H9 (cell line): ENCODE results near the gene STPG1. TPM values are rescaled to one million over a fixed set of nuclear protein-coding genes. Genes with fewer than 3 reads are reported as not detected.

ENCODE experiments used
- DNase-seq: peaks from one replicate; pipeline ENCODE4 v3.0.0-alpha.2; 2017
- H2AFZ ChIP-seq: one replicate; pipeline ENCODE4 v1.6.1; 2013; ENCODE audit warnings: mild to moderate bottlenecking, low read length, control low read depth, moderate library complexity
- H2AK5ac ChIP-seq: 2 replicates; pipeline ENCODE4 v1.6.1; 2013; ENCODE audit warnings: low read length, control low read depth, mixed read lengths; ENCODE audit not compliant: insufficient read length
- H2BK120ac ChIP-seq: one replicate; pipeline ENCODE4 v1.6.1; 2013; ENCODE audit warnings: low read depth, mild to moderate bottlenecking, low read length, control low read depth, inconsistent platforms; ENCODE audit not compliant: poor library complexity, severe bottlenecking
- H2BK12ac ChIP-seq: 2 replicates; pipeline ENCODE4 v1.6.1; 2013; ENCODE audit warnings: low read length, control low read depth, mixed read lengths, low read depth; ENCODE audit not compliant: insufficient read length
- H2BK15ac ChIP-seq: 2 replicates; pipeline ENCODE4 v1.6.1; 2013; ENCODE audit warnings: low read depth, low read length, control low read depth
- H2BK20ac ChIP-seq: one replicate; pipeline ENCODE4 v1.6.1; 2013; ENCODE audit warnings: low read depth, mild to moderate bottlenecking, low read length, control low read depth, inconsistent platforms; ENCODE audit not compliant: poor library complexity, severe bottlenecking
- H2BK5ac ChIP-seq: 2 replicates; pipeline ENCODE4 v1.6.1; 2013; ENCODE audit warnings: low read length, control low read depth, mixed read lengths; ENCODE audit not compliant: insufficient read length
- H3K14ac ChIP-seq: 2 replicates; pipeline ENCODE4 v1.6.1; 2013; ENCODE audit warnings: low read length, control low read depth; ENCODE audit not compliant: insufficient read depth
- H3K18ac ChIP-seq: 2 replicates; pipeline ENCODE4 v1.6.1; 2013; ENCODE audit warnings: low read depth, mild to moderate bottlenecking, mixed read lengths, low read length, control low read depth; ENCODE audit not compliant: insufficient read length
- H3K23ac ChIP-seq: 2 replicates; pipeline ENCODE4 v1.6.1; 2013; ENCODE audit warnings: low read length, control low read depth, mixed read lengths, low read depth; ENCODE audit not compliant: insufficient read length
- H3K23me2 ChIP-seq: 2 replicates; pipeline ENCODE4 v1.6.1; 2013; ENCODE audit warnings: low read depth, mild to moderate bottlenecking, mixed read lengths, low read length, control low read depth; ENCODE audit not compliant: insufficient read length, poor library complexity, severe bottlenecking
- H3K27ac ChIP-seq: 2 replicates; pipeline ENCODE4 v1.5.1; 2013; ENCODE audit warnings: low read length, control low read depth, mixed read lengths, low read depth; ENCODE audit not compliant: insufficient read length
- H3K27me3 ChIP-seq: 2 replicates; pipeline ENCODE4 v1.6.1; 2013; ENCODE audit warnings: low read length, control low read depth, inconsistent platforms; ENCODE audit not compliant: insufficient read depth
- H3K4ac ChIP-seq: 2 replicates; pipeline ENCODE4 v1.6.1; 2013; ENCODE audit warnings: low read depth, mild to moderate bottlenecking, control low read depth, inconsistent platforms, low read length, moderate library complexity
- H3K4me1 ChIP-seq: 2 replicates; pipeline ENCODE4 v1.6.1; 2013; ENCODE audit warnings: low read length, control low read depth, inconsistent platforms; ENCODE audit not compliant: insufficient read depth
- H3K4me2 ChIP-seq: 2 replicates; pipeline ENCODE4 v1.6.1; 2013; ENCODE audit warnings: low read length, control low read depth, mixed read lengths; ENCODE audit not compliant: insufficient read length, insufficient read depth
- H3K56ac ChIP-seq: 2 replicates; pipeline ENCODE4 v1.6.1; 2013; ENCODE audit warnings: low read depth, mild to moderate bottlenecking, mixed read lengths, low read length, control low read depth; ENCODE audit not compliant: insufficient read length
- H3K79me1 ChIP-seq: 2 replicates; pipeline ENCODE4 v1.6.1; 2013; ENCODE audit warnings: low read depth, mild to moderate bottlenecking, moderate library complexity, low read length, control low read depth, inconsistent platforms; ENCODE audit not compliant: insufficient read depth, poor library complexity, severe bottlenecking
- H3K79me2 ChIP-seq: 2 replicates; pipeline ENCODE4 v1.6.1; 2013; ENCODE audit warnings: low read length, control low read depth, inconsistent platforms; ENCODE audit not compliant: insufficient read depth
- H3K9ac ChIP-seq: 2 replicates; pipeline ENCODE4 v1.6.1; 2013; ENCODE audit warnings: low read length, control low read depth, mixed read lengths; ENCODE audit not compliant: insufficient read length; ENCODE audit errors: extremely low read depth
- H3K9me3 ChIP-seq: one replicate; pipeline ENCODE4 v1.6.1; 2013; ENCODE audit warnings: low read depth, low read length, inconsistent platforms; ENCODE audit not compliant: control insufficient read depth
- H3T11ph ChIP-seq: one replicate; pipeline ENCODE4 v1.6.1; 2013; ENCODE audit warnings: mild to moderate bottlenecking, low read length, control low read depth, inconsistent platforms
- H4K20me1 ChIP-seq: one replicate; pipeline ENCODE4 v1.6.1; 2013; ENCODE audit not compliant: control insufficient read depth, insufficient read length, insufficient read depth
- H4K5ac ChIP-seq: 2 replicates; pipeline ENCODE4 v1.6.1; 2013; ENCODE audit warnings: low read depth, mild to moderate bottlenecking, mixed read lengths, low read length, control low read depth; ENCODE audit not compliant: insufficient read length
- H4K8ac ChIP-seq: replicated peaks from 2 replicates; pipeline ENCODE4 v1.6.1; 2013; ENCODE audit warnings: low read length, control low read depth, mixed read lengths, low read depth; ENCODE audit not compliant: insufficient read length
- H4K91ac ChIP-seq: 2 replicates; pipeline ENCODE4 v1.6.1; 2013; ENCODE audit warnings: low read depth, mild to moderate bottlenecking, moderate library complexity, mixed read lengths, low read length, control low read depth; ENCODE audit not compliant: insufficient read length
- H3K27ac Mint-ChIP-seq, 3 experiments: 2 replicates in 2 of 3; 3 replicates in 1 of 3; pipeline ENCODE4 v1.8.0; 2020 to 2021; ENCODE audit warnings: mixed read lengths in 3 of 3, mild to moderate bottlenecking in 1 of 3, moderate library complexity in 1 of 3
- H3K27me3 Mint-ChIP-seq: 2 replicates; pipeline ENCODE4 v1.8.0; 2021; ENCODE audit warnings: low read depth, mild to moderate bottlenecking, moderate library complexity, mixed read lengths
- H3K36me3 Mint-ChIP-seq, 3 experiments: 2 replicates in 2 of 3; 3 replicates in 1 of 3; pipeline ENCODE4 v1.8.0; 2020 to 2021; ENCODE audit warnings: low read depth in 3 of 3, mixed read lengths in 3 of 3; ENCODE audit not compliant: insufficient read depth in 1 of 3
- H3K4me1 Mint-ChIP-seq, 2 experiments: 2 replicates each; pipeline ENCODE4 v1.8.0; 2020; ENCODE audit warnings: mixed read lengths in 2 of 2
- H3K4me3 Mint-ChIP-seq, 2 experiments: 2 replicates in 1 of 2; 3 replicates in 1 of 2; pipeline ENCODE4 v1.8.0; 2020 to 2021; ENCODE audit warnings: mild to moderate bottlenecking in 2 of 2, mixed read lengths in 2 of 2, moderate library complexity in 1 of 2
- H3K9me3 Mint-ChIP-seq, 2 experiments: 2 replicates in 1 of 2; 3 replicates in 1 of 2; pipeline ENCODE4 v1.8.0; 2020; ENCODE audit warnings: mild to moderate bottlenecking in 2 of 2, mixed read lengths in 2 of 2, moderate library complexity in 1 of 2
- CTCF ChIP-seq: fragments of 200-600 bp; sonication (generic); conservative IDR thresholded peaks from 3 replicates; pipeline ENCODE4 v1.8.0; 2021; ENCODE audit warnings: antibody characterized with exemption, mild to moderate bottlenecking
- WGBS: extraction: QIAGEN DNeasy Blood & Tissue Kit; methylation state at CpG from one replicate; pipeline ENCODE4 v1.1.7; 2013; ENCODE audit warnings: missing lambda C conversion rate, low lambda C conversion rate, mixed read lengths; ENCODE audit not compliant: insufficient read length; ENCODE audit errors: extremely low coverage; 5-methylcytosine and 5-hydroxymethylcytosine counted together
- total RNA-seq: library from RNA; stranded (reverse); gene quantifications from 2 replicates; pipeline ENCODE4 v1.2.1, GENCODE V29; 2021

STPG1 gene
- total RNA-seq, 1 experiment from 2014 or later: 8.3 TPM

- no peak overlapping the region for H3K27ac ChIP-seq
- peaks cover 15% of the 10 kb centered on the region for H3K23me2 ChIP-seq
- H3K4me2 ChIP-seq: no peak overlapping the region
- H3K9ac ChIP-seq: no peak overlapping the region
- H3K9me3 Mint-ChIP-seq: no peaks in the 10 kb centered on the region; a peak in 1 of 5 replicates
- H3K4me3 Mint-ChIP-seq: no peak overlapping the region
- no peak overlapping the region for H3K27ac Mint-ChIP-seq
- H2BK15ac ChIP-seq: no peak overlapping the region
- no peak overlapping the region for H3K56ac ChIP-seq
- H3K14ac ChIP-seq: no peak overlapping the region
- H3K79me1 ChIP-seq: no peaks in the 10 kb centered on the region
- H2BK12ac ChIP-seq: no peak overlapping the region
- H3K36me3 Mint-ChIP-seq: no peaks in the 10 kb centered on the region
- no peak overlapping the region for H2AFZ ChIP-seq
- H3K4me1 Mint-ChIP-seq: peaks cover 44 to 49% of the 10 kb centered on the region in 2 experiments
- peaks cover 8% of the 10 kb centered on the region; the same call in 1 of the 2 replicates for H3K27me3 ChIP-seq
- H3T11ph ChIP-seq: no peak overlapping the region
- no peak for TF ChIP-seq CTCF
- H3K9me3 ChIP-seq: no peaks in the 10 kb centered on the region
- H4K8ac ChIP-seq: no peak overlapping the region
- H4K20me1 ChIP-seq: peaks cover 3% of the 10 kb centered on the region
- DNase-seq: no peak
- no peak overlapping the region for H3K23ac ChIP-seq
- H3K27me3 Mint-ChIP-seq: peaks cover 65% of the 10 kb centered on the region
- no peaks in the 10 kb centered on the region for H3K79me2 ChIP-seq
- no peaks in the 10 kb centered on the region for H3K4me1 ChIP-seq
- H4K91ac ChIP-seq: no peak overlapping the region
- H3K18ac ChIP-seq: no peak overlapping the region
- H2AK5ac ChIP-seq: no peak overlapping the region
- H4K5ac ChIP-seq: no peak overlapping the region
- no peak overlapping the region for H2BK120ac ChIP-seq
- no peak overlapping the region for H3K4ac ChIP-seq
- WGBS: no CpG with 5 or more reads among the region's 2 CpGs
- H2BK20ac ChIP-seq: no peak overlapping the region
- no peak overlapping the region for H2BK5ac ChIP-seq
These were observed 90.3 kb downstream of the STPG1 start for GRCh38 chr1:24323281-24323680.
